Liver (tissue), 9 donors: ENCODE measurements around the gene RAB30. TPM values are rescaled to one million over a fixed set of nuclear protein-coding genes. Genes with fewer than 3 reads are reported as not detected.

ENCODE experiments used
- DNase-seq: peaks from one replicate; pipeline ENCODE4 v3.0.0-alpha.2; 2017; ENCODE audit warnings: low spot score
- H3K27ac ChIP-seq, 2 donors: one replicate each; pipeline ENCODE4 v1.7.0; 2013; ENCODE audit warnings: inconsistent platforms in 2 of 2, low read length in 2 of 2, control low read depth in 1 of 2, low read depth in 1 of 2, mild to moderate bottlenecking in 1 of 2
- H3K27me3 ChIP-seq, 4 donors: one replicate each; pipeline versions ENCODE4 v1.6.1 to v1.7.0; 2013; ENCODE audit warnings: low read length in 3 of 4, inconsistent platforms in 1 of 4, mild to moderate bottlenecking in 1 of 4, moderate library complexity in 1 of 4; ENCODE audit not compliant: control insufficient read depth in 4 of 4, insufficient read depth in 4 of 4
- H3K36me3 ChIP-seq, 4 donors: one replicate each; pipeline versions ENCODE4 v1.6.1 to v1.7.0; 2013; ENCODE audit warnings: low read length in 3 of 4, mild to moderate bottlenecking in 3 of 4, low read depth in 1 of 4, moderate library complexity in 1 of 4; ENCODE audit not compliant: control insufficient read depth in 4 of 4, insufficient read depth in 3 of 4
- H3K4me1 ChIP-seq, 4 donors: one replicate each; pipeline versions ENCODE4 v1.6.1 to v1.7.0; 2013; ENCODE audit warnings: low read length in 3 of 4, mild to moderate bottlenecking in 3 of 4, moderate library complexity in 1 of 4; ENCODE audit not compliant: control insufficient read depth in 4 of 4, insufficient read depth in 4 of 4
- H3K4me3 ChIP-seq, 3 donors: one replicate each; pipeline versions ENCODE4 v1.6.1 to v1.7.0; 2013; ENCODE audit warnings: low read length in 3 of 3, control low read depth in 1 of 3, low read depth in 1 of 3, mild to moderate bottlenecking in 1 of 3
- H3K9ac ChIP-seq, 2 donors: one replicate each; pipeline ENCODE4 v1.7.0; 2013; ENCODE audit warnings: low read length in 2 of 2, mild to moderate bottlenecking in 2 of 2, moderate library complexity in 2 of 2, control low read depth in 1 of 2, low read depth in 1 of 2
- H3K9me3 ChIP-seq, 4 donors: one replicate each; pipeline versions ENCODE4 v1.6.1 to v1.7.0; 2013; ENCODE audit warnings: low read length in 3 of 4; ENCODE audit not compliant: control insufficient read depth in 4 of 4
- ATF3 ChIP-seq: IDR thresholded peaks from 2 replicates; pipeline ENCODE4 v1.6.1; 2016; ENCODE audit warnings: antibody characterized with exemption
- EGR1 ChIP-seq, 2 donors: IDR thresholded peaks; 2 replicates each; pipeline ENCODE4 v1.6.1; 2016 to 2018; ENCODE audit warnings: antibody characterized with exemption in 2 of 2, low read depth in 2 of 2
- FOXA1 ChIP-seq: IDR thresholded peaks from 2 replicates; pipeline ENCODE4 v1.6.1; 2016; ENCODE audit warnings: antibody characterized with exemption
- FOXA2 ChIP-seq: IDR thresholded peaks from 2 replicates; pipeline ENCODE4 v1.6.1; 2016; ENCODE audit warnings: antibody characterized with exemption
- GABPA ChIP-seq, 2 donors: IDR thresholded peaks in 1 of 2; conservative IDR thresholded peaks in 1 of 2; 2 replicates each; pipeline ENCODE4 v1.6.1; 2016; ENCODE audit warnings: antibody characterized with exemption in 2 of 2, mild to moderate bottlenecking in 1 of 2, moderate library complexity in 1 of 2
- HNF4G ChIP-seq: IDR thresholded peaks from 2 replicates; pipeline ENCODE4 v1.6.1; 2016; ENCODE audit warnings: antibody characterized with exemption
- JUND ChIP-seq, 2 donors: IDR thresholded peaks; 2 replicates each; pipeline ENCODE4 v1.6.1; 2016; ENCODE audit warnings: antibody characterized with exemption in 2 of 2
- NR2F2 ChIP-seq: IDR thresholded peaks from 2 replicates; pipeline ENCODE4 v1.6.1; 2016; ENCODE audit warnings: antibody characterized with exemption
- RAD21 ChIP-seq, 2 donors: IDR thresholded peaks; 2 replicates each; pipeline ENCODE4 v1.6.1; 2016; ENCODE audit warnings: antibody characterized with exemption in 2 of 2, mild to moderate bottlenecking in 2 of 2
- RXRA ChIP-seq, 2 donors: IDR thresholded peaks; 2 replicates each; pipeline ENCODE4 v1.6.1; 2017 to 2018; ENCODE audit warnings: antibody characterized with exemption in 2 of 2, mild to moderate bottlenecking in 1 of 2
- SP1 ChIP-seq: IDR thresholded peaks from 2 replicates; pipeline ENCODE4 v1.6.1; 2018; ENCODE audit warnings: antibody characterized with exemption, mild to moderate bottlenecking
- TAF1 ChIP-seq: conservative IDR thresholded peaks from 2 replicates; pipeline ENCODE4 v1.6.1; 2016; ENCODE audit warnings: antibody characterized with exemption, mild to moderate bottlenecking
- WGBS: extraction: QIAGEN DNeasy Blood & Tissue Kit; methylation state at CpG from one replicate; pipeline ENCODE4 v1.1.7; 2013; 5-methylcytosine and 5-hydroxymethylcytosine counted together
- polyA plus RNA-seq, 2 donors: library from polyadenylated mRNA; stranded (reverse) in 1 of 2; unstranded in 1 of 2; fragments of 200-250 nt in 1 of 2; fragments of >200 nt in 1 of 2; fragmentation: Nextera tagmentation in 1 of 2; extraction: Ambion mirVana in 1 of 2; gene quantifications; one replicate each; pipeline versions ENCODE4 v1.2.1 to v1.2.3, GENCODE V29; 2013 to 2015
- total RNA-seq, 2 donors: library from RNA; depleted of rRNA; stranded (reverse); fragments of >200 nt; gene quantifications; one replicate each; pipeline ENCODE4 v1.2.3, GENCODE V29; 2014
- TF ChIP-seq, protein P1 (sequence below): IDR thresholded peaks from 2 replicates; pipeline ENCODE4 v1.6.1; 2016; ENCODE audit warnings: antibody characterized with exemption, mild to moderate bottlenecking
- TF ChIP-seq, protein P2 (sequence below): IDR thresholded peaks from 2 replicates; pipeline ENCODE4 v1.6.1; 2016; ENCODE audit warnings: antibody characterized with exemption
- TF ChIP-seq, protein P3 (sequence below): IDR thresholded peaks from 2 replicates; pipeline ENCODE4 v1.6.1; 2016; ENCODE audit warnings: antibody characterized with exemption
- donor health status: healthy.
- donor health status: healthy.
- donor health status: healthy.
- donor health status: healthy.
- donor health status: healthy.

RAB30 gene
- total and polyA plus RNA-seq, 4 donors: 2.4 to 5.4 (median 3.2) TPM

DNA sequence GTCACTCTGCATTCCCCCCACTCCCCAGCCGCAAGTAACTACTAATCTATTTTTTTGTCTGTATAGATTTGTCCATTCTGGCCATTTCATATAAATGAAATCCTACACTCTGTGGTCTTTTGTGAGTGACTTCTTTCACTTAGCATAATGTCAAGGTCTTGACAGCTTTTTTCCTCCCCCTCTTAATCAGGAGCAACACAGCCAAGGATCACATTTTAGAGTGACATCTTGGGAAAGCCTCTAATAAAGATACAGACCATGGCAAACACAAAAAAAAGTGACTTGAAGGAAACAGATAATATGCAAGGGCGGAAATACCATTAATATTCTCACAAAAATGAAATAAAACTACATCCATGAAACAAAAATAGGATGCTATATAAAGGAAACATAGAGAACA, 43.9 kb downstream of the RAB30 start:
- H3K36me3 ChIP-seq: no peaks in the 10 kb centered on the region
- 88% methylated on average over 2 of the region's 2 CpGs for WGBS
- no peaks in the 10 kb centered on the region for H3K9me3 ChIP-seq
- H3K4me1 ChIP-seq: peaks cover 0 to 16% (median 15%) of the 10 kb centered on the region in 4 donors
- no peaks in the 10 kb centered on the region for H3K27me3 ChIP-seq
- TF ChIP-seq TAF1: no peak
- no peak for TF ChIP-seq FOXA1
- TF ChIP-seq JUND (IDR thresholded peaks at IDR 0.05): no peak
- TF ChIP-seq GABPA (IDR thresholded peaks at IDR 0.05 in 1 of 2, conservative IDR thresholded peaks at IDR 0.05 in 1 of 2): no peak
- no peak for TF ChIP-seq SP1
- TF ChIP-seq, protein P1, sequence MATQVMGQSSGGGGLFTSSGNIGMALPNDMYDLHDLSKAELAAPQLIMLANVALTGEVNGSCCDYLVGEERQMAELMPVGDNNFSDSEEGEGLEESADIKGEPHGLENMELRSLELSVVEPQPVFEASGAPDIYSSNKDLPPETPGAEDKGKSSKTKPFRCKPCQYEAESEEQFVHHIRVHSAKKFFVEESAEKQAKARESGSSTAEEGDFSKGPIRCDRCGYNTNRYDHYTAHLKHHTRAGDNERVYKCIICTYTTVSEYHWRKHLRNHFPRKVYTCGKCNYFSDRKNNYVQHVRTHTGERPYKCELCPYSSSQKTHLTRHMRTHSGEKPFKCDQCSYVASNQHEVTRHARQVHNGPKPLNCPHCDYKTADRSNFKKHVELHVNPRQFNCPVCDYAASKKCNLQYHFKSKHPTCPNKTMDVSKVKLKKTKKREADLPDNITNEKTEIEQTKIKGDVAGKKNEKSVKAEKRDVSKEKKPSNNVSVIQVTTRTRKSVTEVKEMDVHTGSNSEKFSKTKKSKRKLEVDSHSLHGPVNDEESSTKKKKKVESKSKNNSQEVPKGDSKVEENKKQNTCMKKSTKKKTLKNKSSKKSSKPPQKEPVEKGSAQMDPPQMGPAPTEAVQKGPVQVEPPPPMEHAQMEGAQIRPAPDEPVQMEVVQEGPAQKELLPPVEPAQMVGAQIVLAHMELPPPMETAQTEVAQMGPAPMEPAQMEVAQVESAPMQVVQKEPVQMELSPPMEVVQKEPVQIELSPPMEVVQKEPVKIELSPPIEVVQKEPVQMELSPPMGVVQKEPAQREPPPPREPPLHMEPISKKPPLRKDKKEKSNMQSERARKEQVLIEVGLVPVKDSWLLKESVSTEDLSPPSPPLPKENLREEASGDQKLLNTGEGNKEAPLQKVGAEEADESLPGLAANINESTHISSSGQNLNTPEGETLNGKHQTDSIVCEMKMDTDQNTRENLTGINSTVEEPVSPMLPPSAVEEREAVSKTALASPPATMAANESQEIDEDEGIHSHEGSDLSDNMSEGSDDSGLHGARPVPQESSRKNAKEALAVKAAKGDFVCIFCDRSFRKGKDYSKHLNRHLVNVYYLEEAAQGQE: no peak
- TF ChIP-seq FOXA2: no peak
- no peak overlapping the region for H3K27ac ChIP-seq
- no peak overlapping the region for H3K4me3 ChIP-seq
- no peak overlapping the region for H3K9ac ChIP-seq
- no peak for DNase-seq

DNA sequence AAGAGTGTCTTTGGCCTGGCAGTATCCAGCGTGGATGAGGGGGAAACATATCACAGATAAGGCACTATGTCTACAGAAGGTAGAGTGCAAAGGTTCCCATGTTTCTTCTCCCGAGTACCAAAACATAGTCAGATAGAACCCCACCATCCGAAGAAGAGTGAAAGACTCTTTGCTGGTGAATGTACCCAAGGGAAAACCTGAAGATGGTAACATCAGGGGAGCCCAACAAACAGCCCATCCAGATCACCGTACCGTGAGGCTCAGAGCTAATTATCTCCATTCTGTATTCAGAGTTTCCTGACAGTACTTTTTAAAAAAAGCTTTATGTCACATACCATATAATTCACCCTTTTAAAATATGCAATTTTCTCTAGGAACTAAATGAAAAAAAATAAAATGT, 44.4 kb downstream of the RAB30 start:
- Histone ChIP-seq H3K27ac (no peak overlapping the region), H3K4me3 (no peak overlapping the region), H3K36me3 (no peaks in the 10 kb centered on the region), H3K9ac (no peak overlapping the region), H3K9me3 (no peaks in the 10 kb centered on the region), H3K27me3 (no peaks in the 10 kb centered on the region), H3K4me1 (peaks cover 0 to 16% (median 15%) of the 10 kb centered on the region in 4 donors)
- 88% methylated on average over 5 of the region's 5 CpGs for WGBS
- DNase-seq: no peak
- TF ChIP-seq FOXA2 (no peak), RAD21 (IDR thresholded peaks at IDR 0.05) (no peak), NR2F2 (no peak), RXRA (IDR thresholded peaks at IDR 0.05) (no peak), EGR1 (IDR thresholded peaks at IDR 0.05; ENCODE audit: low read depth in 2 of 2) (no peak), ATF3 (no peak), TAF1 (no peak), HNF4G (no peak), JUND (IDR thresholded peaks at IDR 0.05) (no peak), SP1 (no peak), GABPA (IDR thresholded peaks at IDR 0.05 in 1 of 2, conservative IDR thresholded peaks at IDR 0.05 in 1 of 2) (no peak)
- TF ChIP-seq, protein P2, sequence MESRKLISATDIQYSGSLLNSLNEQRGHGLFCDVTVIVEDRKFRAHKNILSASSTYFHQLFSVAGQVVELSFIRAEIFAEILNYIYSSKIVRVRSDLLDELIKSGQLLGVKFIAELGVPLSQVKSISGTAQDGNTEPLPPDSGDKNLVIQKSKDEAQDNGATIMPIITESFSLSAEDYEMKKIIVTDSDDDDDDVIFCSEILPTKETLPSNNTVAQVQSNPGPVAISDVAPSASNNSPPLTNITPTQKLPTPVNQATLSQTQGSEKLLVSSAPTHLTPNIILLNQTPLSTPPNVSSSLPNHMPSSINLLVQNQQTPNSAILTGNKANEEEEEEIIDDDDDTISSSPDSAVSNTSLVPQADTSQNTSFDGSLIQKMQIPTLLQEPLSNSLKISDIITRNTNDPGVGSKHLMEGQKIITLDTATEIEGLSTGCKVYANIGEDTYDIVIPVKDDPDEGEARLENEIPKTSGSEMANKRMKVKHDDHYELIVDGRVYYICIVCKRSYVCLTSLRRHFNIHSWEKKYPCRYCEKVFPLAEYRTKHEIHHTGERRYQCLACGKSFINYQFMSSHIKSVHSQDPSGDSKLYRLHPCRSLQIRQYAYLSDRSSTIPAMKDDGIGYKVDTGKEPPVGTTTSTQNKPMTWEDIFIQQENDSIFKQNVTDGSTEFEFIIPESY: no peak
- TF ChIP-seq, protein P1: no peak
- TF ChIP-seq, protein P3, sequence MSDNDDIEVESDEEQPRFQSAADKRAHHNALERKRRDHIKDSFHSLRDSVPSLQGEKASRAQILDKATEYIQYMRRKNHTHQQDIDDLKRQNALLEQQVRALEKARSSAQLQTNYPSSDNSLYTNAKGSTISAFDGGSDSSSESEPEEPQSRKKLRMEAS: no peak
